Neural cell (in vitro differentiated cells): ENCODE results near the gene CAV2.

Source experiments
- EP300 ChIP-seq: fragments of 450-650 bp; conservative IDR thresholded peaks from 2 replicates; pipeline ENCODE4 v1.6.1; 2014; ENCODE audit warnings: antibody characterized with exemption, mild to moderate bottlenecking, moderate library complexity; ENCODE audit not compliant: poor library complexity, severe bottlenecking
- SMC3 ChIP-seq: fragments of 450-650 bp; conservative IDR thresholded peaks from 2 replicates; pipeline ENCODE4 v1.6.1; 2014; ENCODE audit warnings: antibody characterized with exemption, mild to moderate bottlenecking, moderate library complexity; ENCODE audit not compliant: poor library complexity
- TAF1 ChIP-seq: IDR thresholded peaks from 2 replicates; pipeline ENCODE4 v1.6.1; 2012; ENCODE audit warnings: low read depth
- TF ChIP-seq, protein P1 (sequence below): fragments of 450-650 bp; IDR thresholded peaks from 2 replicates; pipeline ENCODE4 v1.5.1; 2014; ENCODE audit warnings: antibody characterized with exemption, mild to moderate bottlenecking, moderate library complexity; ENCODE audit not compliant: poor library complexity, severe bottlenecking
- TF ChIP-seq, protein P2 (sequence below): IDR thresholded peaks from 2 replicates; pipeline ENCODE4 v1.6.1; 2012; ENCODE audit warnings: borderline replicate concordance

DNA sequence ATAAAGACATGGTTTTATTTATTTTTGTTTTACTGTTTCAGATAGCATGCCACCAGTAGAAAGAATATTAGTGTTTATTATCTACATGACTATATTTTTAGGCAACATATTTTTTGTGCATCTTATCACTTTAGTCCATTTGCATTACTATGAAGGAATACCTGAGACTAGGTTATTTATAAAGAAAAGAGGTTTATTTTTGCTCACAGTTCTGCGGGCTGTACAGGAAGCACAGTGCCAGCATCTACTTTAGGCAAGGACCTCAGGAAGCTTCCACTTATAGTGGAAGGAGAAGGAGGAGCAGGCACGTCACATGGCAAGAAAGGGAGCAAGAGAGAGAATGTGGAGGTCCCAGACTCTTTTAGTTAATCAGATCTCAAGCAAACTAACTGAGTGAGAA lies 5.7 kb downstream of the CAV2 start:
- TF ChIP-seq EP300 (no peak), TAF1 (no peak), SMC3 (no peak)
- TF ChIP-seq, protein P1, sequence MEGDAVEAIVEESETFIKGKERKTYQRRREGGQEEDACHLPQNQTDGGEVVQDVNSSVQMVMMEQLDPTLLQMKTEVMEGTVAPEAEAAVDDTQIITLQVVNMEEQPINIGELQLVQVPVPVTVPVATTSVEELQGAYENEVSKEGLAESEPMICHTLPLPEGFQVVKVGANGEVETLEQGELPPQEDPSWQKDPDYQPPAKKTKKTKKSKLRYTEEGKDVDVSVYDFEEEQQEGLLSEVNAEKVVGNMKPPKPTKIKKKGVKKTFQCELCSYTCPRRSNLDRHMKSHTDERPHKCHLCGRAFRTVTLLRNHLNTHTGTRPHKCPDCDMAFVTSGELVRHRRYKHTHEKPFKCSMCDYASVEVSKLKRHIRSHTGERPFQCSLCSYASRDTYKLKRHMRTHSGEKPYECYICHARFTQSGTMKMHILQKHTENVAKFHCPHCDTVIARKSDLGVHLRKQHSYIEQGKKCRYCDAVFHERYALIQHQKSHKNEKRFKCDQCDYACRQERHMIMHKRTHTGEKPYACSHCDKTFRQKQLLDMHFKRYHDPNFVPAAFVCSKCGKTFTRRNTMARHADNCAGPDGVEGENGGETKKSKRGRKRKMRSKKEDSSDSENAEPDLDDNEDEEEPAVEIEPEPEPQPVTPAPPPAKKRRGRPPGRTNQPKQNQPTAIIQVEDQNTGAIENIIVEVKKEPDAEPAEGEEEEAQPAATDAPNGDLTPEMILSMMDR: no peak
- TF ChIP-seq, protein P2, sequence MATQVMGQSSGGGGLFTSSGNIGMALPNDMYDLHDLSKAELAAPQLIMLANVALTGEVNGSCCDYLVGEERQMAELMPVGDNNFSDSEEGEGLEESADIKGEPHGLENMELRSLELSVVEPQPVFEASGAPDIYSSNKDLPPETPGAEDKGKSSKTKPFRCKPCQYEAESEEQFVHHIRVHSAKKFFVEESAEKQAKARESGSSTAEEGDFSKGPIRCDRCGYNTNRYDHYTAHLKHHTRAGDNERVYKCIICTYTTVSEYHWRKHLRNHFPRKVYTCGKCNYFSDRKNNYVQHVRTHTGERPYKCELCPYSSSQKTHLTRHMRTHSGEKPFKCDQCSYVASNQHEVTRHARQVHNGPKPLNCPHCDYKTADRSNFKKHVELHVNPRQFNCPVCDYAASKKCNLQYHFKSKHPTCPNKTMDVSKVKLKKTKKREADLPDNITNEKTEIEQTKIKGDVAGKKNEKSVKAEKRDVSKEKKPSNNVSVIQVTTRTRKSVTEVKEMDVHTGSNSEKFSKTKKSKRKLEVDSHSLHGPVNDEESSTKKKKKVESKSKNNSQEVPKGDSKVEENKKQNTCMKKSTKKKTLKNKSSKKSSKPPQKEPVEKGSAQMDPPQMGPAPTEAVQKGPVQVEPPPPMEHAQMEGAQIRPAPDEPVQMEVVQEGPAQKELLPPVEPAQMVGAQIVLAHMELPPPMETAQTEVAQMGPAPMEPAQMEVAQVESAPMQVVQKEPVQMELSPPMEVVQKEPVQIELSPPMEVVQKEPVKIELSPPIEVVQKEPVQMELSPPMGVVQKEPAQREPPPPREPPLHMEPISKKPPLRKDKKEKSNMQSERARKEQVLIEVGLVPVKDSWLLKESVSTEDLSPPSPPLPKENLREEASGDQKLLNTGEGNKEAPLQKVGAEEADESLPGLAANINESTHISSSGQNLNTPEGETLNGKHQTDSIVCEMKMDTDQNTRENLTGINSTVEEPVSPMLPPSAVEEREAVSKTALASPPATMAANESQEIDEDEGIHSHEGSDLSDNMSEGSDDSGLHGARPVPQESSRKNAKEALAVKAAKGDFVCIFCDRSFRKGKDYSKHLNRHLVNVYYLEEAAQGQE: no peak
